Measurements from ENCODE around the gene AKNAD1.

Gene AKNAD1

GRCh38 chr1:108862698-108863477, 6.0 kb upstream of the AKNAD1 start:
- DNase-seq = no peak

- DNase-seq = no peak
These were observed 5.2 kb upstream of the AKNAD1 start for GRCh38 chr1:108862017-108862610.

- DNase-seq = no peak
These were observed 4.7 kb upstream of the AKNAD1 start for GRCh38 chr1:108861566-108861965.

GRCh38 chr1:108860190-108860907, 3.5 kb upstream of the AKNAD1 start:
- DNase-seq = no peak

GRCh38 chr1:108858230-108858950, 1.5 kb upstream of the AKNAD1 start:
- no peak for DNase-seq

- DNase-seq = no peak
These were observed 2.5 kb downstream of the AKNAD1 start for GRCh38 chr1:108854221-108855019.

- DNase-seq = peak; percentile 30
These were observed 4.5 kb downstream of the AKNAD1 start for GRCh38 chr1:108852221-108852975.

GRCh38 chr1:108851567-108851966, 5.3 kb downstream of the AKNAD1 start:
- no peak for DNase-seq

GRCh38 chr1:108850929-108851328, 6.0 kb downstream of the AKNAD1 start:
- DNase-seq = no peak

- DNase-seq = peak; percentile 37
These were observed 8.1 kb downstream of the AKNAD1 start for GRCh38 chr1:108848806-108849205.

GRCh38 chr1:108847494-108847893, 9.4 kb downstream of the AKNAD1 start:
- DNase-seq = no peak

GRCh38 chr1:108845991-108846390, 10.9 kb downstream of the AKNAD1 start:
- DNase-seq = no peak

GRCh38 chr1:108845446-108845845, 11.4 kb downstream of the AKNAD1 start:
- DNase-seq = no peak

- DNase-seq = no peak
These were observed 13.3 kb downstream of the AKNAD1 start for GRCh38 chr1:108843390-108844137.

- no peak for DNase-seq
These were observed 14.2 kb downstream of the AKNAD1 start for GRCh38 chr1:108842525-108843181.

GRCh38 chr1:108841703-108842102, 15.2 kb downstream of the AKNAD1 start:
- no peak for DNase-seq

- no peak for DNase-seq
These were observed 24.0 kb downstream of the AKNAD1 start for GRCh38 chr1:108832929-108833328.

GRCh38 chr1:108831225-108831624, 25.7 kb downstream of the AKNAD1 start:
- no peak for DNase-seq

GRCh38 chr1:108830119-108831008, 26.5 kb downstream of the AKNAD1 start:
- DNase-seq = no peak

Measured in GF-D8 (cell line).